Measurements from ENCODE around the gene PIGC.

GRCh38 chr1:172448995-172449584, 5.2 kb upstream of the PIGC start:
- TF ChIP-seq TAF1 (IDR thresholded peaks at IDR 0.05; ENCODE audit: low read depth, low read length) = no peak
- TF ChIP-seq POLR2AphosphoS5 (IDR thresholded peaks at IDR 0.05; ENCODE audit: low read depth, low read length) = no peak
- no peak for TF ChIP-seq SPI1 (IDR thresholded peaks at IDR 0.05; ENCODE audit: low read depth, low read length)
- TF ChIP-seq POLR2A (IDR thresholded peaks at IDR 0.05; ENCODE audit: low read depth, low read length) = no peak
- no peak for TF ChIP-seq PAX5 (IDR thresholded peaks at IDR 0.05; ENCODE audit: insufficient read depth, low read length, severe bottlenecking)
